CD4-positive, alpha-beta T cell treated with Interleukin-17A for 4 hours (primary cell): ENCODE measurements around the gene RPP14.

Experiments
- DNase-seq: peaks from one replicate; pipeline ENCODE4 v3.0.0-alpha.2; 2020; ENCODE audit warnings: mixed read lengths

RPP14 gene

DNA sequence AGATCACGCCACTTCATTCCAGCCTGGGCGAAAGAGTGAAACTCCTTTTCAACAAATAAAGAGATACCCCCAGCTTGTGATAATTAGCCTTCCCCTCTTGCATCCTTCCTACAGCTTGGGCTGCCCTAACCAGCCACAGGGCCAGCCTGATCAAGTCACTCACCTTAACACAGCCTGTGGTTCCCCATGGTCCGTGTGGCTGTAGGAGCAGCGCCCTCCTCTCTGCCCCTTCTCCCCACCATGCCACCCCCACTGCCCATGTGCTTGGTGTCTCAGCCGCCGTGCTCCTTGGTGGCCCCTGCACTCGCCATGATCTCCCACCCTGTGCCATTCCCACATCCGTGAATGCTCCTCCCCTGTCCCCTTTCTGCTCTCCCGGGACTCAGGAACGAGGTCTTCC, 13.2 kb upstream of the RPP14 start:
- no peak for DNase-seq

DNA sequence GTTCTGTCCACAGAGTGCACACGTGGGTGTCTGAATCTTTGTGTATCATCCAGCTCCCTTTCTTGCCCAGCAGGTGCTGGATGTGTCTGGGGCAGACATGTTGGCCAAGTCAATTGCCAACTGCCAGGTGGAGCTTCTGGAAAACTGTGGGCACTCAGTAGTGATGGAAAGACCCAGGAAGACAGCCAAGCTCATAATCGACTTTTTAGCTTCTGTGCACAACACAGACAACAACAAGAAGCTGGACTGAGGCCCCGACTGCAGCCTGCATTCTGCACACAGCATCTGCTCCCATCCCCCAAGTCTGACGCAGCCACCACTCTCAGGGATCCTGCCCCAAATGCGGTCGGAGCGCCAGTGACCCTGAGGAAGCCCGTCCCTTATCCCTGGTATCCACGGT, 12.5 kb upstream of the RPP14 start:
- no peak for DNase-seq

DNA sequence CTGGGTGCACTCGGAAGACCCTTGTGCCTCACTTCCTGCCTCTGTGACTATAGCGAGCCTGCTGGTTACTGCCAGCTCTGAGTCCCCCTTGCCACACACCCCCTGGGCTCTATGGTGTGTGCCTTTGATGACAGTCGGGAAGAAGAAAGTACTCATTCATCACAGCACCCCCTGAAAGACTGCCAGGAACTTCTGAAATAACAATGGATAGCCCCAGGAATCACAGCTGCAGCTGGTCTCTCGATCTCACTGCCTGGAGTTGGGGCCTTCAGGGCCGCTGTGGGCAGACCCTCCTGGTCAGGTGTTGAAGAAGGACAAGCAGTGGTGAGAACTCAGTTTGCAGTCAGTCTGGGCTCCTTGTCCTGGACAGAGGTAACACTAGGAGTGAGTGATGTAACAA, 9.8 kb upstream of the RPP14 start:
- no peak for DNase-seq

DNA sequence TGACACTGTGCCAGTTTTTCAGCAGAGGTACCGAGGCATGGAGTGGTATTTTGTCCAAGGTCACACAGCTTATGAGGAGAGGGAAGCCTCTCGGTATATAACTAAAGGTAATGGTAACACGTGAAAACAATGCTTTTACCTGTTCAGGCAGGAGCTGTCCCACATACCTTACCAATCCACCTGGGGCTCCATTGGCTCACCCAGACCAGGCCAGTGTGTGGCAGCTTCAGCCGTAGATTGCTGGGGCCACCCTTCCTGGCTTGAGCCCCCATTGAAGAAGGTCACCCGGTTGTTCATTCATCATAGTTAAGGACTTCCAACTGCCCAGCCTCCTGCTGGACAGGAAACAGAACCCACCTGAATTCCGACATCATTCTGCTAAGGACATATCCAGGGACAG, 9.2 kb upstream of the RPP14 start:
- DNase-seq: no peak

DNA sequence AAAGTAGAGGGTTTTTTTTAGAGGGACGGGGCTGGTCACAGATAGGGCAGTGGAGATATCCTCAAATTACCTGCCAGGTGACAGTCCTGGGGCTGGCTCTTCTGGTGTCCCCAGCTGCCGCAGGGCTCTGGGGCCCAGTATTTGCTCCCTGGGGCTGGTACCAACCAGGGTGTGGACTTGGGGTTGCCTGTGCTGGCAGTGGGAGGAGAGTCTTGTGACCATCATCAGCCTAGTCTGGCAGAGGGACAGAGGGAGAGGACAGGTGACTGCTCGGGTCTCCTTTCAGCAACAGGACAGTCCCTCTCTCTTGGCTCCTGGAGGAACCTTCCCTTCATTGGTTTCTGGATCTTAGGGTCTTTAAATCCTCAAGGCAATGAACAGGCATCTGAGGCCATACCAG, 7.9 kb upstream of the RPP14 start:
- DNase-seq: no peak

DNA sequence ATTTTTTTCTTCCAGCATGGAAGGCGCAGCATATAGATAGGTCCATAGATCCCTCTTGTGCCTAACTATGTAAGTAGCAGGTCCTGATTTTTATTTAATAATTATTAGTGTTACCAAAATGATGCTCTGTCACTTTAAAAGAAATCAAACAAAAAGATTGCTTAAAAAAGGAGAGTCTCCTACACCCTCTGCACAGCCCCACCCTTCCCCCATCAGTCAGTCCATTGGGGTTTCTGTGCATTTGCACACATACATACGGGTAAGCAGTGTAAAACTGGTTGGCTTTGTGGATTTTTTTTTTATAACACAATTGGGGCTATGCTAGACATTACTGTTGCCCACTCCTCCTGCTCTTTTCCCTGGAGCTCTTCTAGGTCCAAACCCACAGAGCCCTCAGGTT, 7.0 kb upstream of the RPP14 start:
- DNase-seq: no peak

DNA sequence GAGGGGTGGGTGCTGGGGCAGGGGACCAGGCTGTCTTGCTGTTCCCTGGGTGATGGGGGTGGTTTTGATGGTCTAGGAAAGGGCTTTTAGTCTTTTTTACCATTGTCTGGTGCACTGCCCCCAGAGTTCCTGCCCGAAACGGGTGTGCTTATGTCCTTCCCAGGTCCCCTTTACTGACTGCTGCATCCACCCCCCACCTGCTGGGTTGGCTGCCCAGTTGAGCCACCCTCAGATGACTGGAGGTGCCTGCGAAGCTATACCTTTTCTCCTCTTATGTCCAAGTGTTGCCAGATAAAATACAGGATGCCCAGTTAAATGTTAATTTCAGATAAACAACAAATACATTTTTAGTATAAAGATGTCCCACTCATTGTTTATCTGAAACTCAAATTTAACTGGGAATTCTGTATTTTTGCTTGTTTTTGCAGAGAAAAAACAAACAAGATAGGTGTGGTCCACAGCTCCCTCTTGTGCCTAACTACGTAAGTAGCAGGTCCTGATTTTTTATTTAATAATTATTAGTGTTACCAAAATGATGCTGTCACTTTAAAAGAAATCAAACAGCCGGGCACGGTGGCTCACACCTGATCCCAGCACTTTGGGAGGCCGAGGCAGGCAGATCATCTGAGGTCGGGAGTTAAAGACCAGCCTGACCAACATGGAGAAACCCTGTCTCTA, 6.1 kb upstream of the RPP14 start:
- DNase-seq: no peak

DNA sequence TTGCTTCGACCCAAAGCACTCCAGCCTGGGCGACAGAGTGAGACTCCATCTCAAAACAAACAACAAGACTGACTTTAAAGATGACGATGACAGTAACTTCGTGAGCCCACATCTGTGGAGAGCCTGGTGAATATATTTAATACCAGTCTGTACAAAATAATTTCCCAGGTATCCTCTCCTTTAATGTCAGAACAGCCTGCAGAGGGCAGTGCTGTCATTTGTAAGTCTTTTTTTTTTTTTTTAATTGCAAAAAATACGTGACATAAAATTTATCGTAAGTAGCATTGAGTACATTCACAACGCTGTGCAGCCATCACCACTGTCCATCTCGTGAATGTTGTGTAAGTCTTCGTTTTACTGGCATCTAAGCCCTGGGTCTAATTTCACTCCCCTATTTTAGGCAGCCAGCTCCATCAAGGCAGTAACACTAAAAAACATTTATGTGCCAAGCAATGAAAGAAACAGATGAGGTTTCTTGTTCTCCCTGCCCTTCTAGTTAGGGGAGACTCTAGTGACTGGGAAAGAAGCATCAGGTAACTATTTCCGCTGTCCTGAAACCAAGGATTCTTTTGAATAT, 1.7 kb downstream of the RPP14 start:
- peak; percentile 53 for DNase-seq

DNA sequence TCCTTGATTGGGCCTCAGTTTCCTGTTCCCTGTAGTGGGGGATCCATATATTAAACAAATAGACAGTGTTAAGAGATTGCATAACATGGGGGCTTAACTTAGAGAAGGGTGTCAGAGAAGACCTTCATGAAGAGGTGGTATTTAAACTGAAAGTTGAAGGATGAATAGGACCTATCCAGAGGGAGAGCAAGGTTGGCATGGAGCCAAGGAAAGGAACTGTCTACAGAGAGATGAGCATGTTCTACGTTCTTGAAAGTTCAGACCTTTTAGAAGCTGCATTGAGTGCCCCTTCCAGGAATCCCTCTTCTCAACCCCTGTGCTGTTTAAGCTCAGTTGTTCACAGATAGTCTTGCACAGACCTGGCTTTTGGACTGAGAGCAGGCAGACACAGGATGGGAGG, 2.7 kb downstream of the RPP14 start:
- no peak for DNase-seq

DNA sequence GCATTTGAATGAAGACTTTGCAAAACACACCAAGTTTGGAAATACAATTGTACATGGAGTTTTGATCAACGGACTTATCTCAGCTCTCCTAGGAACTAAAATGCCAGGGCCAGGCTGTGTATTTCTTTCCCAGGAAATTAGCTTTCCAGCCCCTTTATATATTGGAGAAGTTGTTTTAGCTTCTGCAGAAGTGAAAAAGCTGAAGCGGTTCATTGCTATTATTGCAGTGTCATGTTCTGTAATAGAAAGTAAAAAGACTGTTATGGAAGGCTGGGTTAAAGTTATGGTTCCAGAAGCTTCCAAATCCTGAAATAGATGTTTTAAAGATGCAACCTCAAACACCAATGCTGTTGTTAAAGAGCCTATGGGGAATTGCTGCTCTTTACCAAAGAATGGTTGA, 11.8 kb downstream of the RPP14 start:
- DNase-seq: no peak

DNA sequence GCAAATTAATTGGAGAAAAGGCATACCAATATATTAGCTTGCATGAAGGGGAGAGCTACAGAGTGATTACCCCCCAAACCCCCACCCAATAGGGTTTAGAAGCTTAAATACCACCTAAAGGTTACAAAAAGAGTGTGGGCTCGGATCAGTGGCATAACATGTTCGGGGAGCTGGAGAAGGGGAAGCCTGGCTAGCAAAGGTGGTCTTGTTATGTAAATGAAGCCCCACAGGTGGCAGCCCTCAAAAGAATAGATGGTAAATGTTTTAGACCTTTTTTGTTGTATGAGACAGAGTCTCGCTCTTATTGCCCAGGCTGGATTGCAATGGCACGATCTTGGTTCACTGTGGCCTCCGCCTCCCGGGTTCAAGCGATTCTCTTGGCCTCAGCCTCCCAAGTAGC, 15.7 kb downstream of the RPP14 start:
- no peak for DNase-seq

DNA sequence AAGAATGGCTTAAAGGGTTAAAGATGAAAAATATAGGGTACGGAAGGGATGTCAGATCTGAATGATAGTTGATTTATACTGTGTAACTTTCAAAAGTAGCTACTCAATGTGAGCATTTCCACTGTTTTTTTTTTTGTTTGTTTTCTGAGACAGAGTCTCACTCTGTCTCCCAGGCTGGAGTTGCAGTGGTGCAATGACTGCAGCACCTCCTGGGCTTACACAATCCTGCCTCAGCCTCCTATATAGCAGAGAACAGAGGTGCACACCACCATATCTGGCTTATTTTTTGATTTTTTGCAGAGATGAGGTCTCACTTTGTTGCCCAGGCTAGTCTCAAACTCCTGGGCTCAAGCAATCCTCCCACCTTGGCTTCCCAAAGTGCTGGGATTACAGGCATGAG, 16.7 kb downstream of the RPP14 start:
- DNase-seq: no peak

DNA sequence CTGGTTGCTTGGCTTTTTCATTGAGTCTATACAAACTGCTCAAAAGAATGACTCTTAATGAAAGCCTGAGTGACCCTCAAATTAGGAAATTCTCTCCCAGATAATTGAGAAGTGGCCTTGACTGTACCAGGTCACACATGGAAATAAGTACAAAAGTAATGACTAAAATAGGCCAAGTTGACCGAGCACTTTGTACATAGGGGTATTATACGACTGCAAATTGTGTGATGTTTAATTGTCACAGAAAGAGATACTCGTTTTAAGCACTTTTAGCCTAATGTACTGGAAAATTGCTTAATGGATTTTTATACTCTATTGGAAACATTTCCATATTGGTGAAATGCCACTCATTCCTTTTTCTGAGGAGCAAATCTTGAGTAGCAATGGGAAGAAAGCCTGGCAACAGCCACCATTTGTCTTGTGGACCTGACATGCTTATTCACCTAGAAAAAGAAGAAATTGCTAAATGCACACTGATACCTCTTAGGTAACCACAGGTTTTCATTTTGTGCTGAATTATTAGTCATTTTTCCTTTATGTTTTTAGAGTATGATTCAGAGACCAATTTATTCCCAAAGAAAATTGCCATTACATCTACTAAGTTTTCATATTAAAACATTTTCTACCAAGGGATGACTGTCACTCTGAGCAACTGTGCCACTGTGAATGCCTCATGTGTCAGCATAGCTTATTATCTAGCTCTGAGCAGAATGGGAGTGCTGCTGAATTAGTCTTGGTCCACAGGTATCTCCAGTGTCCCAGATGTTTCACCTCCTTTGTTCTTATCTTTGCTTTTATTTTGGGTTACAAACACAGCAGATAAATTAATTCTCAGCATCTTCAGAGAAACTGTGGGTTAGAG, 17.7 kb downstream of the RPP14 start:
- no peak for DNase-seq

DNA sequence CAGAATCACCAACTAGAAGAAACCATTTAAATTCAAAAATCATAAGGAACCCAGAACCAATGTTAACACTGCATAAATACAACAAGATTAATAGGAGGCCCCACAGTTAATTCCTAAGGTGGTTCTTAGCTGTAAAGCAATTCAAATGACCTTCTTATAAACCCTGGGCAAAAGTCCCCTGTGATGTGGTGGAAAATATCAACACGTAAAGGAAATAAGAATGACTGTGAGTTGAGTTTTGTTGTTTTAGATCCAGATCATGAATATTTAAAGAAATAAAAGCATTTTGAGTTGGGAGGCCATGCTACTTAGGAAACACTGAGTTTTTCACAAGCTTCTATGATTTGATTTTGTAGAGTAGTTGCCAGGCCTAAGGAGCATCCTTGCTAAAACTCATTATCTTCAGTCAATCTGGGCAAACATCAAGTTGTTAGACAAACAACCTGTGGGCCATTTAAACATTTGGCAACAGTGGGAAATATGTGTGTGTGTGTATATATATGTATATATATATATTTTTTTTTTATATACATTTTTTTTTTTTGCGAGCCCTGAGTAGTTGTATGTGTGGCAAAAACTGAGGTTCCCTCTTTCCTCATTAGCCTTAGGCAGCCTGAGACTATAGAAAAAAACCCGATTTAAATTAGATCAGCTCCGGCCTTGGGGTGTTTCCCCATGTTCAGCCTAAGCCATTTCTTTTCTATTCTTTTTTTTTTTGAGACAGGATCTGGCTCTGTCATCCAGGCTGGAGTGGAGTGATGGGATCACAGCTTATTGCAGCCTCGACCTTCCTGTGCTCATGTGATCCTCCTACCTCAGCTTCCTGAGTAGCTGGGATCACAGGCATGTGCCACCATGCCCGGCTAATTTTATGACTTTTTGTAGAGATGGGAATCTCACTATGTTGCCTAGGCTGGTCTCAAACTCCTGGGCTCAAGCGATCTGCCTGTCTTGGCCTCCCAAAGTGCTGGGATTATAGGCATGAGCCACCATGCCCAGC, 18.6 kb downstream of the RPP14 start:
- DNase-seq: no peak

DNA sequence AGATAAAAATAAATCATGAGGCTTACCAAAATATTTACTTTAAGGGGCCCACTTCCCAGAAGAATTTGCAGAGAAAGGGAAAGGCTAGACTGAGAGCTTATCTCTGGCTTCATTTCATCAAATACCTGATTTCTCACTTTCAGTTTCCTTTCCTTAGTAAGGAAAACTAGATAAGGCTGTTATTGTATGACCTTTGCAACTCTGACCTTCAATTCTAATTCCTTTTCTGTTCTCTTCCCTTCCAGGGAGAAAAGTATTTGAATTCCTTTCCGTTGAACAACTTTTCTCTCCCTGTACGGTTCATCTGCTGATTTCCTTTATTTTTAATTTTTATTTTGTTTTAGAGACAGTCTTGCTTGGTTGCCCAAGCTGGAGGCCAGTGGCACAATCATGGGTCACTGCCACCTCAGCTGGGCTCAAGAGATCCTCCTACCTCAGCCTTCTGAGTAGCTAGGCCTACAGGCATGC, 19.5 kb downstream of the RPP14 start:
- DNase-seq: no peak

DNA sequence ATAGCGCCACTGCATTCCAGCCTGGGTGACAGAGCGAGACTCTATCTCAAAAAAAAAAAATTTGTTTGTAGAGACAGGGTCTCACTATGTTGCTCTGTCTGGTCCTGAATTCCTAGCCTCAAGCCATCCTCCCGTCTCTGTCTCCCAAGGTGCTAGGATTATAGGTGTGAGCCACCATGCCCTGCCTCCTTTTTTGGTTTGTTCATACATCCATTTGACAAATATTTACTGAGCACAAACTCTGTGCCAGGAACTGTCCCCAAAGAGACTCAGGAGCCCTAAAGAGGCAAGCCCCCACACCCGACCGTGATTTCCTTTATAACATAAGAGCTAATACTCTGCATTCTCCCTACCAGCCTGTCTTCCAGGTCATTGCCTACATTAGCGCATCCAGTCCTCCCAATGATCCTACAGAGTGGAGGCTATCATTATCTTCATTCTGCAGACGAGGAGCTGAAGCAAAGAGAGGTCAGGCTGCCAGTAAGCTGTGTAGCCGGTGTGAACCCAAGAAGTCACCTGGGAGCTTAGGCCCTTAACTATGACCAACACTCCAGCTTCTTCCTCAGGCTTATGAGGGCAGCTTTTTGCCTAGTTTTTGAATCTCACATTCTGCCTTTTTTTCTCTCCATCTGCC, 20.3 kb downstream of the RPP14 start:
- no peak for DNase-seq

DNA sequence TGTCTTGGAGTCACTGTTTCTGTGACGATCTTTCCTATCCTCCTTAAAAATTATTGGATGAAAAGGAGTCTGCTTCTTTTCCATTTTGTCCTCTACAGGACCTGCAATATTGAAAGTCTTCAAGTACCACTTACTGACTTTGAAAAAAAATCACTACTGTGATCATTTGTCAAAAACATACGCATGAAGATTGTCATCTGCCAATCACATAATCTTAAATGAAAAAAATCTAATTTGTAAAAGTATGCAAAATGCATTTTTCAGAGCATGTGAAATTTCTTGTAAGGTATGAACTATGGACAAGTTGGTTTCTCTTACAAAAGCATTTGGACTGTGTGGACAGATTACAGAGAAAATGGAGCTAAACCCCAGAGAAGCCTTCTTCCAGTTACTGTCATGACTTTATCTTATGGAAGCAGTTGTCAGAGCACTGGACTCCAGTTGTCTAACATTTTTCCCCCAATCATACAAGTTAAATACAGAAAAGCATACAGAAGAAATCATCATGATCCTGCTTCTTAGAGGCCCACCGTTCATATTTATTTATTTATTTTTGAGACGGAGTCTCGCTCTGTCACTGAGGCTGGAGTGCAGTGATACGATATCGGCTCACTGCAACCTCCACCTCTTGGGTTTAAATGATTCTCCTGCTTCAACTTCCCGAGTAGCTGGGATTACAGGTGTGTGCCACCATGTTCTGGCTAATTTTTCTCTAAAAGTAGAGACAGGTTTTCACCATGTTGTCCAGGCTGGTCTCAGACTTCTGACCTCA, 23.3 kb downstream of the RPP14 start:
- no peak for DNase-seq

DNA sequence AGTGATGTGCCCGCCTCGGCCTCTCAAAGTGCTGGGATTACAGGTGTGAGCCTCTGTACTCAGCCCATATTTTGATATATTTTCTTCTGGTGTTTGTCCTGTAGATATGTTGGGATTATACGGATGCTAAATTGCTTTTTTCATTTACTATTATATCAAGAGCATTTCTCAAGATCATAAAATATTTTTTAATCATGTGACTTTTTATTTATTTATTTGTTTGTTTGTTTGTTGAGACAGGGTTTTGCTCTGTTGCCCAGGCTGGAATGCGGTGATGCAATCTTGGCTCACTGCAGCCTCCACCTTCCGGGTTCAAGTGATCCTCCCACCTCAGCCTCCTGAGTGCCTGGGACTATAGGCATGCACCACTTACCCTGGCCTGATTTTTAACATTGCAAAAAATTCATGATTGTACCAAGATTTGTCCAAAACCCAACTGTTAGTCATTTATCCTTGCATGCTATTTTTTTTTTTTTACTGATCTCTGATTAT, 23.9 kb downstream of the RPP14 start:
- no peak for DNase-seq

DNA sequence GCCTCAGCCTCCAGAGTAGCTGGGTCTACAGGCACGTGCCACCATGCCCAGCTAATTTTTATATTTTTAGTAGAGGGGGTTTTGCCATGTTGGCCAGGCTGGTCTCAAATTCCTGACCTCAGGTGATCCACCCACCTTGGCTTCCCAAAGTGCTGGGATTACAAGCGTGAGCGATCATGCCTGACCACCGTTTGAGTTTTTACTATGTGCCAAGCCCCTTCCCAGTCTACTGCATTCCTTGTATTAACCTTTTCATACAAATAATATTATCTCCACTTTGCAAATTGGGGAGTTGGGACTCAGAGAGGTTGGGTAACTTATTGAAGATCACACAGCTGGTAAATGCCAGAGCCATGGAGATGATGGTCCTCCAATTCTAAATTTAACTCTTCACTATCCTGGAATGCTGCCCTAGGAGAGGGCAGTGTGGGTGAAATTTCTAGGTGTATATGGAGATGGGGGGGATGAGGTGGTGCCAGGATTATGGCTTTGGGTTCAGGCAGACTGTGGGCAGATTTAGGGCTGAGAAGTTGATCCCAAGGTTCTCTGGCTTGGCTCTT, 25.6 kb downstream of the RPP14 start:
- no peak for DNase-seq

DNA sequence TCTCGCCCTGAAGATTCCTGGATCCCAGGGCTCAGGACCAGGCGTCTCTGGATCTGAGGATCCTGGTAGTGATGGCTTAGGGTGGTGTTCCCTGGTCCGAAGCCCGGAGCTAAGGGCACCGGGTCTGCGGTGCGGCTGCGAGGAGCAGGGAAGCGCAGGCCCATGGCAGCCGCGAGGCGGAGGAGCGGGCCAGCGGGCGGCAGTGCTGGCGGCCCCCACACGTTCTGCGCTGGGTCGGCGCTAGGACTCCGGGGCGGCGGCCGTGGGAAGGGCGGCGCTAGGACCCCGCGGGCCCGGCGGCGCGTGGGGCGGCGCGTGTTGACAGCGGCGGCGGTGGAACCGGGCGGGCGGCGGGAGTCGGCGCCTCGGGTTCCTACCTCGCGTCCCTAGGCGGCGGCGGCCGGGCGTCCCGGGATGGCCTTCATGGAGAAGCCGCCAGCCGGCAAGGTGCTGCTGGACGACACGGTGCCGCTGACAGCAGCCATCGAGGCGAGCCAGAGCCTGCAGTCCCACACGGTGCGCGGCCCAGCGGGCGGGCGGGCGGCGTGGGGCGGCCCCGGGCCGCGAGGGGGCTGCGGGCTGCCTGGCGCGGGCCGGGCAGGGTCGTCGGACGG, 26.6 kb downstream of the RPP14 start, which contains the start of gene PXK:
Gene PXK, plus strand, starts transcription at position 318 of the 614 bp plus-strand sequence. Its CDS starts 97 bp downstream, at position 415.
- peak; percentile 82 for DNase-seq
